NT2/D1 (cell line): ENCODE results near the gene POLR2H.

Experiments used
- SUZ12 ChIP-seq: IDR thresholded peaks from 2 replicates; pipeline ENCODE4 v1.6.1; 2011; ENCODE audit not compliant: insufficient read length, insufficient read depth; ENCODE audit errors: extremely low read depth
- YY1 ChIP-seq: IDR thresholded peaks from 2 replicates; pipeline ENCODE4 v1.6.1; 2011; ENCODE audit not compliant: insufficient read length, insufficient read depth
- ZNF274 ChIP-seq: IDR thresholded peaks from 2 replicates; pipeline ENCODE4 v1.6.1; 2011; ENCODE audit warnings: mild to moderate bottlenecking, low read depth, low read length

GRCh38 chr3:184335661-184336546 is 25.6 kb upstream of the POLR2H start:
- TF ChIP-seq SUZ12 (no peak), ZNF274 (no peak), YY1 (no peak)
